ENCODE data around the gene METRNL.

The METRNL gene

DNA sequence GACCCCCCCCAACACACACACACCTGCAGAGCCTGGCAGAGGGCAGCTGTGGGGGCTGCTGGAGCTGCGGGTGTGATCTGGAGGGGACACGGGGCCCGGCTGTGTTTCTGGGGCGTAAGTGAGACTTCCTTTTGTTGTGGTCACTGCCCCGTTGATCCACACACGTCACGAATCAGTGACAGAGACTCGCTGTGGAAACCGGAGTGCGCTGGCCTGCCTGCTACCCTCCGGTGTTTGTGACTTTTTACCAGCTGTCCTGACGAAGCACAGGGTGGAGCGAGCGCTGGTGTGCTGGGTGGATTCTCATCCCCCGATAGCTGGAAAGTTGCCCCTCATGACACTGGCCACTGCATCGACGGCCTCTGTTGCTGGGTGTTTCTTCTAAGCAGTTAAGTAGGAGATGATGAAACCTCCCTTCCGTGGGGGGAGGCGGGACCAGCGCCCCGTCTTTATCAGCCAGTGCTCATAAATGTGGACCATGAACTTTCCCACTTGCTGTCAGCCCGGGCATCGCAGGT is 2.3 kb downstream of the METRNL start:
- no peak for FAIRE-seq

DNA sequence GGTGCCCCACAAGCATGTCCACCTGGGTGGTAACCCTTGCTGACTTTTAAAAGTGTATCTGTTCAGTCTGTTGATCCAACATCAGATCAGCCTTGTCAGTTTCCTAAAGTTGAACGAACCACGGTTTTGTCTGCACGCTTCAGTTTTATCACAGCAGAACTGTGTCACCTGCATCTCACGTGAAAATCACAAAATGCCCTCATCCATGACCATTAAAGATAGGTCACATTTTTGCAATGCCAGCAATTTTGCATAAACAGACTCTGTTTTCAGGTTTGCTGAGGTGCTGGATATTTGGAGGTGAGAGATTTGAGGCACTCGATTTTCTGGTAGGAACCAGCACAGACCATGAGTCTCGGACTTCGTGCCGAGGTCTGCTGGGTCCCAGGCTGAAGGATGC is 3.0 kb downstream of the METRNL start:
- FAIRE-seq: no peak

DNA sequence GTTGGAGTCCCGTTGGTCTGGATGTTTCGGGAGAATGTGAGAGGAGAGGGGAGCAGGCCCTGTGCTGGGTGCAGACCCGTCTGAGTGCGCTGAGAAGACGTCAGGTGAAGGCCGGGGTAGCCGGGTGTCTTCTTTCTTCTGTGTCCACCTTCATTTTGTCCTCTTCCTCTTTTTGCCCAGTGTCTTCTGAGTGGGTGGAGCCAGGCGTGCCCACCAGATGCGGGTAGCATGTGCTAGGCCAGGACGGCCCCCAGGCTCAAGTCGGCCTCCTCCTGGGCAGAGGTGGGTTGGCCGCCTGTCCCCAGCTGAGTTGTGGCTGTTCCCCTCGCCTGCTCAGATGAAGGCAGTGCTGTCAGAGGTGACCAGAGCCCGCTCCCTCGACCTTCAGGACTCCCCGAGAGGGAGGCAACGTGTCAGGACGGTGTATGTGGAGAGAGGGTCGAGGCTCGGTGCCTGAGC is 3.5 kb downstream of the METRNL start:
- FAIRE-seq: no peak

- FAIRE-seq: no peak
Observed at GRCh38 chr17:83083368-83084201, 4.2 kb downstream of the METRNL start.

DNA sequence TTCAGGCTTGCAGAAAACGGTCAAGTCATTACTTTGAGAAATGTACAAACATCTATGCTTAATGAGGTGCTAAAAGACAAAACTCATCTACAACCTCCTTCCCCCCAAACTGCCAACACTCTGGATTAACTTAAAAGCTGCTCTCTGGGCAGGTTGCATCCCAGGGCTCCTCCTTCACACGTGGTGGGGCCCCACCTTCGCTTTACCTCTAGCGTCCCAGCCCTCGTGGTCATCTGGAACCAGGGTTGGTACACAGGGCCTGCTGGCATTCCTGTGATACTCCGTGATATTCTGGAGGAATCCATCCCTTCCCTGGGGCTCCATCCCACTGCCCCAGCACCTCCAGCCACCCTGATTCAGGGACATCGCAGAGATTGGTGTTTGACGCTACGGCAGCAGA is 4.8 kb downstream of the METRNL start:
- FAIRE-seq: no peak

GRCh38 chr17:83084621-83085056 is 5.2 kb downstream of the METRNL start:
- no peak for FAIRE-seq

- no peak for FAIRE-seq
Observed at GRCh38 chr17:83085103-83085502, 5.7 kb downstream of the METRNL start.

DNA sequence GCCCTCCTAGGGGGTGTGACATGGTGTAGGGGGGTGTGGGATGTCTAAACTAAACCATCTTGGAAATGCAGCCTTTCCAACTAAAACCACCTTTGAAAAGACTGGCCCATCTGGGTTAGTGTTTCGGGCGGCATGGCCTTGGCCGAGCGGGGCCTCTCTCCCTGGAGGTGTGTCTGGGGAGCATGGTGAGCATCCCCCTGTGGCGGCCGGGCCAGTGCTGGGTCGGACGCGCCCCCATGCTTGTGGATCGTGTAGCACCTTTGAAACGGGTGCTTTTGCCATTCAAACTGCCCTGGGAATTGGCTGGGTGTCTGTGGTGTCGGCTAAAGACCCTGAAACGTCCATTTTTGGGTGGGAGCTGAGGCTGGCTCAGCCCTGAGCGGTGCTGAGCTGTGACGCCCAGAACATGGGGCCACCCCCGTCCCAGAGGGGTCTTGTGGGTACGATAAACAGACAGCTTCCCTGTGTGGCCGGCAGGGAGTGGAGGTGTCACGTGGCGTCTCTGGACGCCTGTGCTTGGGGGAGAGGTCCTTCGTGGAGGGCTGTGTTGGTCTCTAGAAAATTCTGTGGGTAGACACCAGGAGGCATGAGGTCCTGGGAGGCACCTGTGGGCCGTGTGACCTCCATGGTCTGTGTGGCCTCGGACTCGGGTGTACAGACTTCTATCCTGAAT is 6.3 kb downstream of the METRNL start:
- no peak for FAIRE-seq

DNA sequence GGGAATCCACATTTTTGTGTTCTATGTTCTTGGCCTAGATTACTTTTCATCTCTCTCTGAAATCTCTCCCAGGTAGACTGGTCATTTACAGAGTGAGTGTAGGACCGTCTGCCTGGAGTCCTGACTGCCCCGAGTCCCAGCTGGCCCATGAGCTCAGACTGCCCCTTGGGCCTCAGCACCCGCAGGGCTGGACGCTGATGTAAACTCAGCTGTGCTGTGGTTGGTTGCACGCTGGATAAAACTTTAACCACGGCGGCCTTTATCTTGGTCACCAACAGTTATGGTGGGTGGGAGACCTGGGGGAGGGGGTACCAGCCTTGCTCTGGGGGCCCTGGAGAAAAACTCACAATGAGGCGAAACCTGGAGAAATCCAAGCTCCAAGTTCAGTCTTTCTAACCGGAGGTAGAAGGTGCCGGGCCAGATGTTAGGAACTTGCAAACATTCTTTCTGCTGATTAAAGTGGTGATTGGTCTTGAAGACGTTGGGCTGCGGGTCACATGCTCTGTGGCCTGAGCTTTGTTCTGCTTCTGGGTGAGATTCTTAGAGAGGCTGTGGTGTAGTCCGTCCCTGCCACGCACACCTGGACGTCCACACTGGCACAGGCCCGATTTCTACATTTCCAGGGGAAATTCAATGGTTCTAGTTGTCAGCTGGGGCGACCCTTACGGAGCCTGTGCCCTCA is 6.9 kb downstream of the METRNL start:
- no peak for FAIRE-seq

DNA sequence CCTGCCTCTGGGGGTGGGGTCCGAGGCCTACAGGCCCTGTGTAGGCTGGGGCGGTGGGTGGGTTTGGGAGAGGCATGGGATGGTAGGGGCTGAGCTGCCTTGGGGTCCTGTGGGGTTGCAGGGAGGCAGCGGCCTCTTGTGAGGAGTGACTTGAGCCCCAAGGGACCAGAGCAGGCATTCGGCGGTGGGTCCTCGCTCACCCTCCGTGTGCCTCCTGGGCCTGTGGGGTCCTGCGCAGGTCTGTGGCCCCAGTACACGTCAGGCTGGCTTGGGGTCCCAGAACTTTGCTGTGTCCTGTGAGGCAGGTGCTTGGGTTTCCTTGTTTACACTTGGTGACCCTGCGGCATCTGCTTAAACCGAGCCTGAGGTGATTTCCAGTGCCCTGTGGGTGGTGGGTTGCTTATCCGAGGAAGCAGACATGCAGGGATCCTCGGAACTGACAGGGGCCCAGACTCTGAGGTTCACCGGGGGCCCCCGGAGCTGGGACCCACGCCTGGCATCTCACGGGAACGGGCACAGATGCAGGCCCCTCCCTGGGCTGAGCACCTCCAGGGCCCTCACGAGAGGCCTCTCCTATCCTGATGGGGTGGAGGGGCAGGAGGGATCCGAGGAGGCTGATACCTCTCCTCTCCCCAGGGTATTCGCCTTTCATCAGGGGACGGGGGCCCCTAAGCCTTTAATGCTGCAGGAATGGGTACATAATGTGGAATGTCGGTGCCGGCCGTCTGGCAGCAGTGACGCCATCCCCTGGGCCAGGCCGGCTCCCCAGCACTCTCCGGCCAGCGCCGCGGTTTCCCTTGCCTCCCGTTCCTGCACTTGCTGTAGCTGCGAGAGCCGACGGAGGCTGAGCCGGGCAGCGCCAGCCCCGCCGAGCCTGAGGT is 7.7 kb downstream of the METRNL start:
- FAIRE-seq: no peak

DNA sequence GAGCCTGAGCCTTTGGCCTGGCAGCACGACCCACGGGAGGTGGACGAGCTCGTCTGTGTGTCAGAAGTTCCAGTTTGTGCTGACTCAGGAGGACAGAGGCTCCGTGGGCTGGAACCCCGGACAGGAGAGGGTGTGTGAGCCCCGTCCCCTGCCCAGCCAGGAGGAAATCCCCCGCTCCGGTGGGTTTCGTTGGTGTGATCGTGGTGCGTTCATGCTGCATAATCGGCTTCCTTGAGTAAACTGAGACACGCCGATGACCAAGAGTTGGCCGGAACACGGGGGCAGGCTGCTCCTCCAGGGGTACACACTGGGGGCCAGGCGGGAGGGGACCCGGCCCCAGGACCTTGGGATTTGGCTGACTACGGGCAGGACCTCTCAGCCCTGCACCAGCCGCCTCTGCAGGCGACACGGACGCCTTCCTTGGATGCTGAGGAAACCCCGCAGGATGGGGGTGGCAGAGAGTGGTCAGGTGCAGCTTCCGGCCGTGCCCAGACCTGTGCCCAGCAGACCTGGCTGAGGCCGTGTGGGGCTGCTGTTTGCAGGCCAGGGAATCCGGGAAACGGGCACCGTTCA is 8.5 kb downstream of the METRNL start:
- no peak for FAIRE-seq

GRCh38 chr17:83088451-83088850 is 9.0 kb downstream of the METRNL start:
- FAIRE-seq: no peak

DNA sequence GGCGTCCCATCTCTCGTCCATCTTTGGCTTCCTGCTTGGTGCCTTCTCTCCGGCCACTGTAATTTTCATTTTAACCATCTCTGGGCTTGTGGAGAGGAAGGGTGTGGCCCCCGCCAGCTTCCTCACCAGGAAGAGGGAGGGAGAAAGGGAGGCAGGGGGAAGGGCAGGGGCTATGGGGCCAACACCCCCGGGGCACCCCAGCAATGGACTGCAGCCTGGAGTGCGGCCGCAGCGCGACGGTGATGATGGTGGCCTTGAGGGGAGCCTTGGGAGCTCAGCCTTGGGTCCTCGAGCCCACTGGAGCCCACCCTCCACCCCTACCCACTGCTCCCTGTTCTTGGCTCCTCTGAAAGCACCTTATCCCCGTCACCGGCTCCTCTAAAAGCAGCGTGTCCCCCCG is 9.5 kb downstream of the METRNL start:
- no peak for FAIRE-seq

- FAIRE-seq: no peak
Observed at GRCh38 chr17:83089328-83090132, 10.1 kb downstream of the METRNL start.

GRCh38 chr17:83090444-83091256 is 11.2 kb downstream of the METRNL start:
- FAIRE-seq: no peak

GRCh38 chr17:83091257-83092141 is 12.1 kb downstream of the METRNL start:
- peak; percentile 33 for FAIRE-seq

- FAIRE-seq: no peak
Observed at GRCh38 chr17:83092186-83092585, 12.8 kb downstream of the METRNL start.

- no peak for FAIRE-seq
Observed at GRCh38 chr17:83092931-83093330, 13.5 kb downstream of the METRNL start.

- FAIRE-seq: no peak
Observed at GRCh38 chr17:83093506-83093905, 14.1 kb downstream of the METRNL start.
